H9 (cell line): Measurements from ENCODE around the gene MN1. TPM values are rescaled to one million over a fixed set of nuclear protein-coding genes. Genes with fewer than 3 reads are reported as not detected.

Experiments
- DNase-seq: peaks from one replicate; pipeline ENCODE4 v3.0.0-alpha.2; 2017
- H2AFZ ChIP-seq: one replicate; pipeline ENCODE4 v1.6.1; 2013; ENCODE audit warnings: mild to moderate bottlenecking, low read length, control low read depth, moderate library complexity
- H2AK5ac ChIP-seq: 2 replicates; pipeline ENCODE4 v1.6.1; 2013; ENCODE audit warnings: low read length, control low read depth, mixed read lengths; ENCODE audit not compliant: insufficient read length
- H2BK120ac ChIP-seq: one replicate; pipeline ENCODE4 v1.6.1; 2013; ENCODE audit warnings: low read depth, mild to moderate bottlenecking, low read length, control low read depth, inconsistent platforms; ENCODE audit not compliant: poor library complexity, severe bottlenecking
- H2BK12ac ChIP-seq: 2 replicates; pipeline ENCODE4 v1.6.1; 2013; ENCODE audit warnings: low read length, control low read depth, mixed read lengths, low read depth; ENCODE audit not compliant: insufficient read length
- H2BK15ac ChIP-seq: 2 replicates; pipeline ENCODE4 v1.6.1; 2013; ENCODE audit warnings: low read depth, low read length, control low read depth
- H2BK20ac ChIP-seq: one replicate; pipeline ENCODE4 v1.6.1; 2013; ENCODE audit warnings: low read depth, mild to moderate bottlenecking, low read length, control low read depth, inconsistent platforms; ENCODE audit not compliant: poor library complexity, severe bottlenecking
- H2BK5ac ChIP-seq: 2 replicates; pipeline ENCODE4 v1.6.1; 2013; ENCODE audit warnings: low read length, control low read depth, mixed read lengths; ENCODE audit not compliant: insufficient read length
- H3K14ac ChIP-seq: 2 replicates; pipeline ENCODE4 v1.6.1; 2013; ENCODE audit warnings: low read length, control low read depth; ENCODE audit not compliant: insufficient read depth
- H3K18ac ChIP-seq: 2 replicates; pipeline ENCODE4 v1.6.1; 2013; ENCODE audit warnings: low read depth, mild to moderate bottlenecking, mixed read lengths, low read length, control low read depth; ENCODE audit not compliant: insufficient read length
- H3K23ac ChIP-seq: 2 replicates; pipeline ENCODE4 v1.6.1; 2013; ENCODE audit warnings: low read length, control low read depth, mixed read lengths, low read depth; ENCODE audit not compliant: insufficient read length
- H3K23me2 ChIP-seq: 2 replicates; pipeline ENCODE4 v1.6.1; 2013; ENCODE audit warnings: low read depth, mild to moderate bottlenecking, mixed read lengths, low read length, control low read depth; ENCODE audit not compliant: insufficient read length, poor library complexity, severe bottlenecking
- H3K27ac ChIP-seq: 2 replicates; pipeline ENCODE4 v1.5.1; 2013; ENCODE audit warnings: low read length, control low read depth, mixed read lengths, low read depth; ENCODE audit not compliant: insufficient read length
- H3K27me3 ChIP-seq: 2 replicates; pipeline ENCODE4 v1.6.1; 2013; ENCODE audit warnings: low read length, control low read depth, inconsistent platforms; ENCODE audit not compliant: insufficient read depth
- H3K4ac ChIP-seq: 2 replicates; pipeline ENCODE4 v1.6.1; 2013; ENCODE audit warnings: low read depth, mild to moderate bottlenecking, control low read depth, inconsistent platforms, low read length, moderate library complexity
- H3K4me1 ChIP-seq: 2 replicates; pipeline ENCODE4 v1.6.1; 2013; ENCODE audit warnings: low read length, control low read depth, inconsistent platforms; ENCODE audit not compliant: insufficient read depth
- H3K4me2 ChIP-seq: 2 replicates; pipeline ENCODE4 v1.6.1; 2013; ENCODE audit warnings: low read length, control low read depth, mixed read lengths; ENCODE audit not compliant: insufficient read length, insufficient read depth
- H3K56ac ChIP-seq: 2 replicates; pipeline ENCODE4 v1.6.1; 2013; ENCODE audit warnings: low read depth, mild to moderate bottlenecking, mixed read lengths, low read length, control low read depth; ENCODE audit not compliant: insufficient read length
- H3K79me1 ChIP-seq: 2 replicates; pipeline ENCODE4 v1.6.1; 2013; ENCODE audit warnings: low read depth, mild to moderate bottlenecking, moderate library complexity, low read length, control low read depth, inconsistent platforms; ENCODE audit not compliant: insufficient read depth, poor library complexity, severe bottlenecking
- H3K79me2 ChIP-seq: 2 replicates; pipeline ENCODE4 v1.6.1; 2013; ENCODE audit warnings: low read length, control low read depth, inconsistent platforms; ENCODE audit not compliant: insufficient read depth
- H3K9ac ChIP-seq: 2 replicates; pipeline ENCODE4 v1.6.1; 2013; ENCODE audit warnings: low read length, control low read depth, mixed read lengths; ENCODE audit not compliant: insufficient read length; ENCODE audit errors: extremely low read depth
- H3K9me3 ChIP-seq: one replicate; pipeline ENCODE4 v1.6.1; 2013; ENCODE audit warnings: low read depth, low read length, inconsistent platforms; ENCODE audit not compliant: control insufficient read depth
- H3T11ph ChIP-seq: one replicate; pipeline ENCODE4 v1.6.1; 2013; ENCODE audit warnings: mild to moderate bottlenecking, low read length, control low read depth, inconsistent platforms
- H4K20me1 ChIP-seq: one replicate; pipeline ENCODE4 v1.6.1; 2013; ENCODE audit not compliant: control insufficient read depth, insufficient read length, insufficient read depth
- H4K5ac ChIP-seq: 2 replicates; pipeline ENCODE4 v1.6.1; 2013; ENCODE audit warnings: low read depth, mild to moderate bottlenecking, mixed read lengths, low read length, control low read depth; ENCODE audit not compliant: insufficient read length
- H4K8ac ChIP-seq: replicated peaks from 2 replicates; pipeline ENCODE4 v1.6.1; 2013; ENCODE audit warnings: low read length, control low read depth, mixed read lengths, low read depth; ENCODE audit not compliant: insufficient read length
- H4K91ac ChIP-seq: 2 replicates; pipeline ENCODE4 v1.6.1; 2013; ENCODE audit warnings: low read depth, mild to moderate bottlenecking, moderate library complexity, mixed read lengths, low read length, control low read depth; ENCODE audit not compliant: insufficient read length
- H3K27ac Mint-ChIP-seq, 3 experiments: 2 replicates in 2 of 3; 3 replicates in 1 of 3; pipeline ENCODE4 v1.8.0; 2020 to 2021; ENCODE audit warnings: mixed read lengths in 3 of 3, mild to moderate bottlenecking in 1 of 3, moderate library complexity in 1 of 3
- H3K27me3 Mint-ChIP-seq: 2 replicates; pipeline ENCODE4 v1.8.0; 2021; ENCODE audit warnings: low read depth, mild to moderate bottlenecking, moderate library complexity, mixed read lengths
- H3K36me3 Mint-ChIP-seq, 3 experiments: 2 replicates in 2 of 3; 3 replicates in 1 of 3; pipeline ENCODE4 v1.8.0; 2020 to 2021; ENCODE audit warnings: low read depth in 3 of 3, mixed read lengths in 3 of 3; ENCODE audit not compliant: insufficient read depth in 1 of 3
- H3K4me1 Mint-ChIP-seq, 2 experiments: 2 replicates each; pipeline ENCODE4 v1.8.0; 2020; ENCODE audit warnings: mixed read lengths in 2 of 2
- H3K4me3 Mint-ChIP-seq, 2 experiments: 2 replicates in 1 of 2; 3 replicates in 1 of 2; pipeline ENCODE4 v1.8.0; 2020 to 2021; ENCODE audit warnings: mild to moderate bottlenecking in 2 of 2, mixed read lengths in 2 of 2, moderate library complexity in 1 of 2
- H3K9me3 Mint-ChIP-seq, 2 experiments: 2 replicates in 1 of 2; 3 replicates in 1 of 2; pipeline ENCODE4 v1.8.0; 2020; ENCODE audit warnings: mild to moderate bottlenecking in 2 of 2, mixed read lengths in 2 of 2, moderate library complexity in 1 of 2
- CTCF ChIP-seq: fragments of 200-600 bp; sonication (generic); conservative IDR thresholded peaks from 3 replicates; pipeline ENCODE4 v1.8.0; 2021; ENCODE audit warnings: antibody characterized with exemption, mild to moderate bottlenecking
- WGBS: extraction: QIAGEN DNeasy Blood & Tissue Kit; methylation state at CpG from one replicate; pipeline ENCODE4 v1.1.7; 2013; ENCODE audit warnings: missing lambda C conversion rate, low lambda C conversion rate, mixed read lengths; ENCODE audit not compliant: insufficient read length; ENCODE audit errors: extremely low coverage; 5-methylcytosine and 5-hydroxymethylcytosine counted together
- total RNA-seq: library from RNA; stranded (reverse); gene quantifications from 2 replicates; pipeline ENCODE4 v1.2.1, GENCODE V29; 2021

MN1 gene
- total RNA-seq, 1 experiment from 2014 or later, result 2.8 TPM

- H3K79me1 ChIP-seq, result no peaks in the 10 kb centered on the region
- no peak overlapping the region for H3K27ac ChIP-seq
- no peaks in the 10 kb centered on the region for H3K9me3 ChIP-seq
- H3K4ac ChIP-seq, result no peak overlapping the region
- Mint-ChIP-seq H3K9me3 (no peaks in the 10 kb centered on the region), H3K27ac (no peak overlapping the region), H3K4me1 (peaks cover 12 to 37% of the 10 kb centered on the region in 2 experiments; a peak in 3 of 4 replicates), H3K27me3 (peaks cover 2% of the 10 kb centered on the region; the same call in 1 of the 2 replicates), H3K4me3 (no peak overlapping the region; a peak in 1 of 5 replicates), H3K36me3 (peaks cover 0 to 8% (median 0%) of the 10 kb centered on the region in 3 experiments; a peak in 2 of 7 replicates)
- H3K4me2 ChIP-seq, result no peak overlapping the region
- H2BK12ac ChIP-seq, result no peak overlapping the region
- TF ChIP-seq CTCF, result no peak
- WGBS, result no CpG with 5 or more reads among the region's 2 CpGs
- no peak overlapping the region for H3K9ac ChIP-seq
- no peaks in the 10 kb centered on the region for H3K23me2 ChIP-seq
- no peak overlapping the region for H3K14ac ChIP-seq
- 0 out of 2 replicates have a peak, but pooled peaks cover 1% of the 10 kb centered on the region for H3K79me2 ChIP-seq
- no peak overlapping the region for H2AK5ac ChIP-seq
- H3K56ac ChIP-seq, result no peak overlapping the region
- no peak overlapping the region for H3K23ac ChIP-seq
- H4K20me1 ChIP-seq, result no peaks in the 10 kb centered on the region
- no peak overlapping the region for H3K18ac ChIP-seq
- H2AFZ ChIP-seq, result no peak overlapping the region
- no peak overlapping the region for H2BK120ac ChIP-seq
- H3T11ph ChIP-seq, result no peak overlapping the region
- no peak overlapping the region for H4K8ac ChIP-seq
- H3K27me3 ChIP-seq, result no peaks in the 10 kb centered on the region
- H2BK15ac ChIP-seq, result no peak overlapping the region
- H4K91ac ChIP-seq, result no peak overlapping the region
- DNase-seq, result no peak
- no peaks in the 10 kb centered on the region for H3K4me1 ChIP-seq
- no peak overlapping the region for H2BK20ac ChIP-seq
- no peak overlapping the region for H2BK5ac ChIP-seq
- no peak overlapping the region for H4K5ac ChIP-seq
These were observed 33.4 kb downstream of the MN1 start for GRCh38 chr22:27768027-27768653.
